PC-9 (cell line): ENCODE results near the gene GPR26. TPM values are rescaled to one million over a fixed set of nuclear protein-coding genes. Genes with fewer than 3 reads are reported as not detected.

Experiments used
- BruUV-seq: library from RNA; stranded (reverse); fragments of 400-500 nt; replicated peaks from 2 replicates; lab custom pipeline; 2021; lab: Mats Ljungman, UMichigan
- CTCF ChIA-PET: fragments of 300-600 bp; sonication (Branson Sonifier 250); formaldehyde crosslinking; loops from one replicate; lab custom pipeline; 2022; ENCODE audit warnings: antibody characterized with exemption; lab: Charles Lee
- POLR2A ChIA-PET: fragments of 300-600 bp; sonication (Branson Sonifier 250); formaldehyde crosslinking; loops from one replicate; lab custom pipeline; 2022; ENCODE audit warnings: antibody characterized with exemption; ENCODE audit not compliant: unreplicated experiment; lab: Charles Lee
- DNase-seq, 2 experiments: peaks; one replicate each; pipeline versions ENCODE4 v3.0.0 to v3.0.0-alpha.2; 2015 to 2022; ENCODE audit warnings: mixed read lengths in 1 of 2
- H2AFZ ChIP-seq: fragments of 200-600 bp; sonication (generic); 2 replicates; pipeline ENCODE4 v1.8.1; 2017; ENCODE audit warnings: antibody characterized with exemption
- H3F3A ChIP-seq: fragments of 200-600 bp; sonication (generic); 2 replicates; pipeline ENCODE4 v1.8.1; 2017; ENCODE audit warnings: antibody characterized with exemption, mild to moderate bottlenecking, low read depth; ENCODE audit not compliant: insufficient read depth
- H3K27ac ChIP-seq: fragments of 200-600 bp; sonication (generic); 2 replicates; pipeline ENCODE4 v1.6.1; 2016; ENCODE audit warnings: mixed run types
- H3K27me3 ChIP-seq: fragments of 200-600 bp; sonication (generic); 2 replicates; pipeline ENCODE4 v1.6.1; 2016; ENCODE audit warnings: low read depth, mixed run types; ENCODE audit not compliant: insufficient read depth
- H3K36me3 ChIP-seq: fragments of 200-600 bp; sonication (generic); 2 replicates; pipeline ENCODE4 v1.6.1; 2016; ENCODE audit warnings: low read depth, mixed run types
- H3K4me1 ChIP-seq: fragments of 200-600 bp; sonication (generic); replicated peaks from 2 replicates; pipeline ENCODE4 v1.6.1; 2016; ENCODE audit warnings: mixed run types; ENCODE audit not compliant: insufficient read depth
- H3K4me2 ChIP-seq: fragments of 200-600 bp; sonication (generic); 2 replicates; pipeline ENCODE4 v1.6.1; 2017; ENCODE audit warnings: mixed run types
- H3K4me3 ChIP-seq: fragments of 200-600 bp; sonication (generic); 2 replicates; pipeline ENCODE4 v1.6.1; 2016; ENCODE audit warnings: mixed run types
- H3K79me2 ChIP-seq: fragments of 200-600 bp; sonication (generic); 2 replicates; pipeline ENCODE4 v1.6.1; 2017; ENCODE audit warnings: low read depth, mixed run types
- H3K9me2 ChIP-seq: fragments of 200-600 bp; sonication (generic); 2 replicates; pipeline ENCODE4 v1.8.1; 2017; ENCODE audit warnings: mild to moderate bottlenecking; ENCODE audit not compliant: insufficient read depth
- H3K9me3 ChIP-seq: fragments of 200-600 bp; sonication (generic); 2 replicates; pipeline ENCODE4 v1.8.1; 2016; ENCODE audit warnings: low read depth; ENCODE audit not compliant: insufficient read depth
- H4K20me1 ChIP-seq: fragments of 200-600 bp; sonication (generic); 2 replicates; pipeline ENCODE4 v1.8.1; 2017; ENCODE audit not compliant: insufficient read depth
- CTCF ChIP-seq: fragments of 200-600 bp; sonication (generic); conservative IDR thresholded peaks from 2 replicates; pipeline ENCODE4 v1.6.1; 2017; ENCODE audit warnings: mixed run types, antibody characterized with exemption, mild to moderate bottlenecking, moderate library complexity
- EZH2 ChIP-seq: fragments of 200-600 bp; sonication (generic); IDR thresholded peaks from 2 replicates; pipeline ENCODE4 v1.8.0; 2017; ENCODE audit warnings: antibody characterized with exemption, low read depth
- intact Hi-C: fragments of 100-400 bp; cut with micrococcal nuclease; formaldehyde crosslinking; loops from one replicate; pipeline ENCODE4 v1.10.0; 2022; ENCODE audit not compliant: unreplicated experiment
- total RNA-seq: library from RNA; stranded (reverse); gene quantifications from 2 replicates; pipeline ENCODE4 v1.2.3, GENCODE V29; 2021

The GPR26 gene
- total RNA-seq, 1 experiment from 2014 or later = not detected

DNA sequence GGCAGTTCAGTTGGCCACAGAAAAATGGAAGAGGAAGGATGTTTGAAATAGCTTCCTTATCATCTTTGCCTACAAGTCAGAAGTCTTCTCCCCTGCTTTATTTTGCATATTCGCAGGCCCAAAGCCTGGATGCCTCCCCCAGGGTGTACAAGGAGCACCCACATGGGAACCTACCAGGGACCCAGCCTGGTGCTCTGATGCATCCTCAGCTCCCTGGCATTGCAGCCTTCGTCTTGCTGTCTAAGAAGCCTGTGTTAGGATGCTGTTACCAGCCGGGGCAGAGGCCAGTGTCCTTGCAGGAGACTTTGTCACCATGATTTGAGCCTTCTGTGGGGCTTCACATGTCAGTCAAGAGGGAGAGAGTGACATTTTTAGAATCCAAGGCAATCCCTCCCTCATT lies 27.0 kb upstream of the GPR26 start:
- no peaks in the 10 kb centered on the region for H3K79me2 ChIP-seq
- DNase-seq = no peak
- H3K4me3 ChIP-seq = no peak overlapping the region
- H4K20me1 ChIP-seq = no peaks in the 10 kb centered on the region
- no peaks in the 10 kb centered on the region for H3K4me1 ChIP-seq
- intact Hi-C loops = no loop called here
- H3K9me3 ChIP-seq = no peaks in the 10 kb centered on the region
- BruUV-seq = no TSS peak
- no peaks in the 10 kb centered on the region for H3K9me2 ChIP-seq
- no peak overlapping the region for H3K4me2 ChIP-seq
- peaks cover 7% of the 10 kb centered on the region; the same call in 1 of the 2 replicates for H3K27me3 ChIP-seq
- H3F3A ChIP-seq = no peaks in the 10 kb centered on the region
- no peak overlapping the region for H2AFZ ChIP-seq
- no peaks in the 10 kb centered on the region for H3K36me3 ChIP-seq
- POLR2A ChIA-PET = no interaction called here
- CTCF ChIA-PET = no interaction called here
- TF ChIP-seq EZH2 (no peak), CTCF (no peak)
- H3K27ac ChIP-seq = no peak overlapping the region

DNA sequence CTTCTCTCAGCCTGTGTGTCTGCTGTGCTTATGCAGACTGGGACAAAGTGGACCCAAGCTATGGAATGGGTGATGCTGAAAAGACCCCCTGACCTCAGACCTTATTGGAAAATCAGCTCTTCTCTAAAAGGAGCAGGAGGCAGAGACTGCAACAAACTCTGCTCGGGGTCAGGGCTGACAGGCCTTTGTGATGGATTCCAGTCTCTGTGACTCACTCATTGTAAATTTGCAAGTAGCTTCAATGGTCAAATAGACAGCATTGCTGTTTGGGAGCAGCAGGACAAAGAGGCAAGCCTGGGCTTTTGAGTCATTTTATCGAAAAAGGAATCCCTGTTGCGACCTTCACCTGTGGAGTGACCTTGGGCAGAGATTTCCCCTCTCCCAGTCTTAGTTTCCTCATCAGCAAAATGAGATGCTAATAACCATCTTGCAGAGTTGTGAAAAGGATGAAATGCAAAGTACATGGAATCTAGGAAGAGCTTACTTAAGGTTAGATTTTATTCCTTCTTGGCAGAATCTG lies 26.1 kb upstream of the GPR26 start:
- no peaks in the 10 kb centered on the region for H3K36me3 ChIP-seq
- H3K9me3 ChIP-seq = no peaks in the 10 kb centered on the region
- H3K4me3 ChIP-seq = no peak overlapping the region
- no peaks in the 10 kb centered on the region for H3K9me2 ChIP-seq
- no peaks in the 10 kb centered on the region for H3K79me2 ChIP-seq
- peaks cover 8% of the 10 kb centered on the region; the same call in 1 of the 2 replicates for H3K27me3 ChIP-seq
- BruUV-seq = no TSS peak
- H3F3A ChIP-seq = no peaks in the 10 kb centered on the region
- H3K4me1 ChIP-seq = no peaks in the 10 kb centered on the region
- ChIA-PET POLR2A (no interaction called here), CTCF (no interaction called here)
- intact Hi-C loops = no loop called here
- no peak overlapping the region for H3K4me2 ChIP-seq
- no peak overlapping the region for H3K27ac ChIP-seq
- no peaks in the 10 kb centered on the region for H4K20me1 ChIP-seq
- TF ChIP-seq EZH2 (no peak), CTCF (no peak)
- no peak for DNase-seq
- H2AFZ ChIP-seq = no peak overlapping the region

GRCh38 chr10:123642293-123642692 lies 23.9 kb upstream of the GPR26 start:
- H3K4me2 ChIP-seq = no peak overlapping the region
- H3K36me3 ChIP-seq = no peaks in the 10 kb centered on the region
- intact Hi-C loops = no loop called here
- no TSS peak for BruUV-seq
- H3K4me1 ChIP-seq = no peaks in the 10 kb centered on the region
- POLR2A ChIA-PET = no interaction called here
- TF ChIP-seq EZH2 = no peak
- TF ChIP-seq CTCF = no peak
- H3K27me3 ChIP-seq = peaks cover 11% of the 10 kb centered on the region; the same call in 1 of the 2 replicates
- no peak overlapping the region for H2AFZ ChIP-seq
- H3K9me2 ChIP-seq = no peaks in the 10 kb centered on the region
- H4K20me1 ChIP-seq = no peaks in the 10 kb centered on the region
- CTCF ChIA-PET = no interaction called here
- no peaks in the 10 kb centered on the region for H3F3A ChIP-seq
- DNase-seq = no peak
- no peaks in the 10 kb centered on the region for H3K79me2 ChIP-seq
- no peak overlapping the region for H3K27ac ChIP-seq
- no peak overlapping the region for H3K4me3 ChIP-seq
- no peaks in the 10 kb centered on the region for H3K9me3 ChIP-seq
